ENCODE results near the gene MGMT. TPM values are rescaled to one million over a fixed set of nuclear protein-coding genes. Genes with fewer than 3 reads are reported as not detected.

Gene MGMT
- total and polyA plus RNA-seq, 9 of the 15 experiments (the other 6 are each of a cell fraction or from before 2014, with no cell fraction given), result 0.03 to 0.29 (median 0.11) TPM; not detected in 4

- Histone ChIP-seq H3K27me3 (ENCODE audit: control insufficient read depth in 2 of 2, insufficient read depth in 2 of 2, low read length in 2 of 2) (0 out of 5 replicates have a peak, but pooled peaks cover 0 to 5% of the 10 kb centered on the region in 2 experiments), H3K9ac (ENCODE audit: insufficient read depth in 1 of 2, low read depth in 2 of 2, low read length in 2 of 2) (no peak overlapping the region), H4K20me1 (replicated peaks; ENCODE audit: control insufficient read depth, insufficient read depth, low read length) (no peaks in the 10 kb centered on the region), H3K4me3 (no peak overlapping the region), H2AFZ (ENCODE audit: low read depth, low read length) (no peak overlapping the region), H3K27ac (ENCODE audit: extremely low read depth, low read depth, low read length) (no peak overlapping the region), H3K9me3 (replicated peaks; ENCODE audit: control insufficient read depth, insufficient read depth, low read depth, low read length) (no peaks in the 10 kb centered on the region), H3K4me1 (replicated peaks in 1 of 2; ENCODE audit: control insufficient read depth in 2 of 2, insufficient read depth in 2 of 2, low read length in 2 of 2) (no peaks in the 10 kb centered on the region), H3K9me1 (ENCODE audit: control insufficient read depth, insufficient read depth, low read length) (no peaks in the 10 kb centered on the region), H3K36me3 (ENCODE audit: control insufficient read depth, insufficient read depth, low read length) (no peaks in the 10 kb centered on the region), H3K79me2 (ENCODE audit: control insufficient read depth, insufficient read depth, low read length) (no peaks in the 10 kb centered on the region), H3K4me2 (ENCODE audit: insufficient read depth, low read length) (no peak overlapping the region)
- CTCF ChIA-PET (ENCODE audit: low intra/inter-chr PET ratio), result no interaction called here
- no peak for TF ChIP-seq FOXA1 (IDR thresholded peaks at IDR 0.05; ENCODE audit: borderline replicate concordance)
- TF ChIP-seq DPF2 (IDR thresholded peaks at IDR 0.05), result no peak
- TF ChIP-seq ZNF740 (CRISPR knock-in tag; IDR thresholded peaks at IDR 0.05), result no peak
- no peak for TF ChIP-seq ZNF740 (tag; IDR thresholded peaks at IDR 0.05)
- TF ChIP-seq TEAD2 (tag; IDR thresholded peaks at IDR 0.05), result no peak
- no peak for TF ChIP-seq RBM15 (IDR thresholded peaks at IDR 0.05; ENCODE audit: insufficient read depth, low read length)
- TF ChIP-seq TFAP4 (CRISPR knock-in tag; IDR thresholded peaks at IDR 0.05; ENCODE audit: borderline replicate concordance), result no peak
- no peak for TF ChIP-seq FOXK2 (conservative IDR thresholded peaks at IDR 0.05 in 1 of 2, IDR thresholded peaks at IDR 0.05 in 1 of 2; ENCODE audit: low read depth in 2 of 2)
- WGBS (ENCODE audit: insufficient coverage, low coverage, missing lambda C conversion rate), result 0% methylated on average over 10 of the region's 10 CpGs
- DNase-seq (ENCODE audit: extremely low read depth in 1 of 4, low spot score in 3 of 4) (no peak), FAIRE-seq (no peak), ATAC-seq (no peak)
- no TSS peak for BruUV-seq (replicated peaks)
- POLR2A ChIA-PET, result no interaction called here
- intact Hi-C loops (cut with micrococcal nuclease), result no loop called here
- in situ Hi-C loops (cut with MboI), result no loop called here
These were observed 134.7 kb downstream of the MGMT start for GRCh38 chr10:129601737-129602136.

All from K562 (cell line).